CD14-positive monocyte (primary cell): Measurements from ENCODE around the gene TTC33. TPM values are rescaled to one million over a fixed set of nuclear protein-coding genes. Genes with fewer than 3 reads are reported as not detected.

Experiments used
- DNase-seq, 3 donors: peaks; one replicate each; pipeline ENCODE4 v3.0.0-alpha.2; 2011 to 2022
- H2AFZ ChIP-seq: 2 replicates; pipeline ENCODE4 v1.6.0; 2012; ENCODE audit warnings: mild to moderate bottlenecking, low read depth, low read length, inconsistent platforms; ENCODE audit not compliant: insufficient read depth, poor library complexity, severe bottlenecking
- H3K27ac ChIP-seq, 2 donors: 1 replicate in 1 of 2; 2 replicates in 1 of 2; pipeline ENCODE4 v1.5.1; 2012 to 2013; ENCODE audit warnings: low read length in 2 of 2, control low read depth in 1 of 2, inconsistent platforms in 1 of 2, low read depth in 1 of 2, mild to moderate bottlenecking in 1 of 2
- H3K27me3 ChIP-seq, 2 donors: one replicate each; pipeline versions ENCODE4 v1.6.0 to v1.6.1; 2011 to 2013; ENCODE audit warnings: low read length in 2 of 2; ENCODE audit not compliant: control insufficient read depth in 2 of 2, insufficient read depth in 2 of 2
- H3K36me3 ChIP-seq, 2 donors: replicated peaks in 1 of 2; 1 replicate in 1 of 2; 2 replicates in 1 of 2; pipeline versions ENCODE4 v1.5.1 to v1.6.1; 2012 to 2013; ENCODE audit warnings: low read length in 2 of 2, control low read depth in 1 of 2, inconsistent platforms in 1 of 2, mild to moderate bottlenecking in 1 of 2; ENCODE audit not compliant: insufficient read depth in 2 of 2, control insufficient read depth in 1 of 2
- H3K4me1 ChIP-seq, 2 donors: 1 replicate in 1 of 2; 2 replicates in 1 of 2; pipeline versions ENCODE4 v1.5.1 to v1.6.1; 2012 to 2013; ENCODE audit warnings: low read length in 2 of 2, control low read depth in 1 of 2, inconsistent platforms in 1 of 2, mild to moderate bottlenecking in 1 of 2, moderate library complexity in 1 of 2; ENCODE audit not compliant: insufficient read depth in 2 of 2, control insufficient read depth in 1 of 2
- H3K4me2 ChIP-seq: replicated peaks from 2 replicates; pipeline ENCODE3; 2012; ENCODE audit warnings: low read length, moderate library complexity, mild to moderate bottlenecking; ENCODE audit not compliant: poor library complexity, severe bottlenecking; ENCODE audit errors: extremely low read depth
- H3K4me3 ChIP-seq, 3 experiments: fragments of 200-600 bp in 1 of 3; sonication (generic) in 1 of 3; replicated peaks in 1 of 3; 1 replicate in 2 of 3; 2 replicates in 1 of 3; pipeline ENCODE4 v1.5.1; 2011 to 2013; ENCODE audit warnings: low read length in 3 of 3, mild to moderate bottlenecking in 3 of 3, control low read depth in 2 of 3, low read depth in 2 of 3, inconsistent platforms in 1 of 3, moderate library complexity in 1 of 3
- H3K79me2 ChIP-seq: 2 replicates; pipeline ENCODE4 v1.6.0; 2012; ENCODE audit warnings: mild to moderate bottlenecking, control low read depth, inconsistent platforms, low read length, moderate library complexity; ENCODE audit not compliant: insufficient read depth
- H3K9ac ChIP-seq: 2 replicates; pipeline ENCODE4 v1.6.0; 2017; ENCODE audit warnings: low read length, mild to moderate bottlenecking; ENCODE audit not compliant: insufficient read depth, poor library complexity, severe bottlenecking
- H3K9me3 ChIP-seq, 2 donors: replicated peaks in 1 of 2; 1 replicate in 1 of 2; 2 replicates in 1 of 2; pipeline versions ENCODE4 v1.5.1 to v1.6.1; 2012 to 2013; ENCODE audit warnings: low read length in 2 of 2, control low read depth in 1 of 2; ENCODE audit not compliant: control insufficient read depth in 1 of 2, insufficient read depth in 1 of 2
- H4K20me1 ChIP-seq: 2 replicates; pipeline ENCODE4 v1.6.0; 2012; ENCODE audit warnings: mild to moderate bottlenecking, low read length, control low read depth, moderate library complexity; ENCODE audit not compliant: insufficient read depth
- H3K27ac Mint-ChIP-seq, 7 donors: one replicate each; pipeline ENCODE4 v1.8.0; 2020; ENCODE audit warnings: mild to moderate bottlenecking in 7 of 7, mixed read lengths in 7 of 7, moderate library complexity in 6 of 7, inconsistent platforms in 2 of 7
- H3K27me3 Mint-ChIP-seq, 3 donors: one replicate each; pipeline ENCODE4 v1.8.0; 2021 to 2022; ENCODE audit warnings: low read depth in 3 of 3, mild to moderate bottlenecking in 3 of 3, mixed read lengths in 3 of 3, moderate library complexity in 3 of 3, inconsistent platforms in 1 of 3
- H3K36me3 Mint-ChIP-seq, 2 donors: one replicate each; pipeline ENCODE4 v1.8.0; 2020; ENCODE audit warnings: mixed read lengths in 2 of 2, inconsistent platforms in 1 of 2, mild to moderate bottlenecking in 1 of 2
- H3K4me1 Mint-ChIP-seq: one replicate; pipeline ENCODE4 v1.8.0; 2020; ENCODE audit warnings: mild to moderate bottlenecking, mixed read lengths
- H3K4me3 Mint-ChIP-seq, 2 donors: one replicate each; pipeline ENCODE4 v1.8.0; 2020; ENCODE audit warnings: mild to moderate bottlenecking in 2 of 2, mixed read lengths in 2 of 2, moderate library complexity in 1 of 2
- H3K9me3 Mint-ChIP-seq, 7 donors: one replicate each; pipeline ENCODE4 v1.8.0; 2020 to 2022; ENCODE audit warnings: mixed read lengths in 7 of 7, mild to moderate bottlenecking in 6 of 7, moderate library complexity in 6 of 7, inconsistent platforms in 2 of 7
- WGBS: methylation state at CpG from one replicate; pipeline ENCODE4 v1.1.5; 2013; ENCODE audit warnings: missing lambda C conversion rate; ENCODE audit not compliant: insufficient coverage; 5-methylcytosine and 5-hydroxymethylcytosine counted together
- intact Hi-C, 2 donors: fragments of 100-400 bp; cut with micrococcal nuclease; formaldehyde crosslinking; loops; one replicate each; pipeline versions ENCODE4 v1.15.0 to v1.15.1; 2023
- polyA plus RNA-seq, 3 donors: library from polyadenylated mRNA; depleted of rRNA in 1 of 3; unstranded in 2 of 3; stranded (reverse) in 1 of 3; fragments of 300-500 nt in 2 of 3; fragments of >200 nt in 1 of 3; fragmentation: Illumina TruSeq in 2 of 3; gene quantifications; 1 replicate in 2 of 3; 2 replicates in 1 of 3; pipeline ENCODE4 v1.2.3, GENCODE V29; 2012 to 2021
- TF ChIP-seq, protein P1 (sequence below): fragments of 200-600 bp; IDR thresholded peaks from one replicate; pipeline ENCODE4 v1.8.0; 2022; ENCODE audit warnings: antibody characterized with exemption, mild to moderate bottlenecking

Gene TTC33
- polyA plus RNA-seq, 3 donors: 1.5 to 11.7 (median 9.4) TPM

GRCh38 chr5:40547557-40547956 lies 208.2 kb downstream of the TTC33 start:
- Histone ChIP-seq H3K27me3 (no peaks in the 10 kb centered on the region), H3K9me3 (no peaks in the 10 kb centered on the region), H3K9ac (no peak overlapping the region), H3K4me3 (no peak overlapping the region), H4K20me1 (no peaks in the 10 kb centered on the region), H2AFZ (no peak overlapping the region), H3K27ac (no peak overlapping the region), H3K4me1 (no peaks in the 10 kb centered on the region), H3K4me2 (no peak overlapping the region), H3K79me2 (no peaks in the 10 kb centered on the region), H3K36me3 (no peaks in the 10 kb centered on the region)
- peaks cover 3% of the 10 kb centered on the region for H3K4me1 Mint-ChIP-seq
- TF ChIP-seq, protein P1, sequence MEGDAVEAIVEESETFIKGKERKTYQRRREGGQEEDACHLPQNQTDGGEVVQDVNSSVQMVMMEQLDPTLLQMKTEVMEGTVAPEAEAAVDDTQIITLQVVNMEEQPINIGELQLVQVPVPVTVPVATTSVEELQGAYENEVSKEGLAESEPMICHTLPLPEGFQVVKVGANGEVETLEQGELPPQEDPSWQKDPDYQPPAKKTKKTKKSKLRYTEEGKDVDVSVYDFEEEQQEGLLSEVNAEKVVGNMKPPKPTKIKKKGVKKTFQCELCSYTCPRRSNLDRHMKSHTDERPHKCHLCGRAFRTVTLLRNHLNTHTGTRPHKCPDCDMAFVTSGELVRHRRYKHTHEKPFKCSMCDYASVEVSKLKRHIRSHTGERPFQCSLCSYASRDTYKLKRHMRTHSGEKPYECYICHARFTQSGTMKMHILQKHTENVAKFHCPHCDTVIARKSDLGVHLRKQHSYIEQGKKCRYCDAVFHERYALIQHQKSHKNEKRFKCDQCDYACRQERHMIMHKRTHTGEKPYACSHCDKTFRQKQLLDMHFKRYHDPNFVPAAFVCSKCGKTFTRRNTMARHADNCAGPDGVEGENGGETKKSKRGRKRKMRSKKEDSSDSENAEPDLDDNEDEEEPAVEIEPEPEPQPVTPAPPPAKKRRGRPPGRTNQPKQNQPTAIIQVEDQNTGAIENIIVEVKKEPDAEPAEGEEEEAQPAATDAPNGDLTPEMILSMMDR: no peak
- H3K27ac Mint-ChIP-seq: no peak overlapping the region
- no CpG with 5 or more reads among the region's 4 CpGs for WGBS
- intact Hi-C loops: no loop called here
- H3K4me3 Mint-ChIP-seq: no peak overlapping the region
- H3K27me3 Mint-ChIP-seq: no peaks in the 10 kb centered on the region
- H3K9me3 Mint-ChIP-seq: peaks cover 2 to 11% (median 2%) of the 10 kb centered on the region in 7 donors
- no peak for DNase-seq
- H3K36me3 Mint-ChIP-seq: no peaks in the 10 kb centered on the region

DNA sequence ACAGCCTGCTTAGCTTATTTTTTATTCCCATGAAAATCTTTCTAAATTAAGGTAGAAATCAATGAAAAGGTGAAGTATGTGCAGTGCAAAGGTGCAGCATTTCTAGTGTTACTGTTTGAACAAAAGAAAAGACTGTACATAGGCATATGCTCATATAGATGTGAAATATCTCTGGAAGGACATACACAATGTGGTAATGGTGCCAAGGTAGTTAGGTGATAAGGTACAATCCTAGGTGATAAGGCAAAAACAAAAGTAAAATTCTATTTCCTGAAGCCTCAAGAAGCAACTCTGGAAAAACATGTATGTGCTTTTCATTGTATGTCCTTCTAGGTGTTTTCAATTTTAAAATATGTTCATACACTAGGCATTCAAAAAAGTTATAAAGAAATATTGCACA lies 215.5 kb downstream of the TTC33 start:
- H3K9me3 Mint-ChIP-seq: peaks cover 3 to 13% (median 8%) of the 10 kb centered on the region in 7 donors
- Histone ChIP-seq H3K4me1 (no peaks in the 10 kb centered on the region), H3K79me2 (no peaks in the 10 kb centered on the region), H4K20me1 (no peaks in the 10 kb centered on the region), H3K27ac (no peak overlapping the region), H3K4me2 (no peak overlapping the region), H3K9ac (no peak overlapping the region), H2AFZ (no peak overlapping the region), H3K4me3 (no peak overlapping the region), H3K9me3 (peaks cover 0 to 4% of the 10 kb centered on the region in 2 donors), H3K27me3 (no peaks in the 10 kb centered on the region), H3K36me3 (no peaks in the 10 kb centered on the region)
- intact Hi-C loops: no loop called here
- no peak for DNase-seq
- H3K27ac Mint-ChIP-seq: no peak overlapping the region
- H3K4me3 Mint-ChIP-seq: no peak overlapping the region
- H3K36me3 Mint-ChIP-seq: peaks cover 0 to 3% of the 10 kb centered on the region in 2 donors
- TF ChIP-seq, protein P1: no peak
- H3K27me3 Mint-ChIP-seq: peaks cover 0 to 2% (median 0%) of the 10 kb centered on the region in 3 donors
- H3K4me1 Mint-ChIP-seq: no peaks in the 10 kb centered on the region
